Esophagus muscularis mucosa (tissue), 4 donors: Measurements from ENCODE around the gene GTF2I. TPM values are rescaled to one million over a fixed set of nuclear protein-coding genes. Genes with fewer than 3 reads are reported as not detected.
"Not testable (repeated sequence)": the region's sequence is repeated elsewhere in the genome, so short reads cannot be mapped to it uniquely, and the experiment has no call there.

ENCODE experiments used
- DNase-seq: peaks from one replicate; pipeline ENCODE4 v3.0.0-alpha.2; 2017; ENCODE audit errors: extremely low spot score
- H3K27ac ChIP-seq, 4 donors: fragments of 200-600 bp; sonication (generic); replicated peaks in 1 of 4; 1 replicate in 3 of 4; 2 replicates in 1 of 4; pipeline ENCODE4 v1.5.1; 2016 to 2019; ENCODE audit warnings: mild to moderate bottlenecking in 1 of 4
- H3K27me3 ChIP-seq, 4 donors: fragments of 200-600 bp; sonication (generic); one replicate each; pipeline versions ENCODE4 v1.5.1 to v1.6.0; 2016 to 2019
- H3K36me3 ChIP-seq, 4 donors: fragments of 200-600 bp; sonication (generic); one replicate each; pipeline ENCODE4 v1.5.1; 2016 to 2019
- H3K4me1 ChIP-seq, 4 donors: fragments of 200-600 bp; sonication (generic); one replicate each; pipeline ENCODE4 v1.5.1; 2016 to 2019
- H3K4me3 ChIP-seq, 4 donors: fragments of 200-600 bp; sonication (generic); 1 replicate in 2 of 4; 2 replicates in 2 of 4; pipeline ENCODE4 v1.5.1; 2016 to 2019; ENCODE audit warnings: mild to moderate bottlenecking in 4 of 4, moderate library complexity in 1 of 4
- H3K9me3 ChIP-seq, 4 donors: fragments of 200-600 bp; sonication (generic); 1 replicate in 3 of 4; 2 replicates in 1 of 4; pipeline ENCODE4 v1.5.1; 2016 to 2019
- WGBS: methylation state at CpG from one replicate; pipeline ENCODE4 v1.1.5; 2018; 5-methylcytosine and 5-hydroxymethylcytosine counted together
- intact Hi-C: fragments of 100-400 bp; cut with DNase I; formaldehyde crosslinking; loops from one replicate; pipeline ENCODE4 v1.15.1; 2023
- total RNA-seq, 4 donors: library from RNA; depleted of rRNA; stranded (reverse); fragments of >200 nt; gene quantifications; one replicate each; pipeline versions ENCODE4 v1.1.0 to v1.2.1, GENCODE V29; 2016

GTF2I gene
- total RNA-seq, 4 donors from 2014 or later: 101 to 169 (median 136) TPM

- H3K27me3 ChIP-seq, intact Hi-C loops, H3K4me3 ChIP-seq, DNase-seq, H3K4me1 ChIP-seq, H3K9me3 ChIP-seq, H3K36me3 ChIP-seq: not testable (repeated sequence)
- peak overlapping the region in 1 of 4 donors; percentile 44 for H3K27ac ChIP-seq
- WGBS: no CpG with 5 or more reads among the region's 3 CpGs
Measured at GRCh38 chr7:74758982-74759381, 101.5 kb downstream of the GTF2I start.

GRCh38 chr7:74765205-74765918 is 107.8 kb downstream of the GTF2I start:
- H3K9me3 ChIP-seq, H3K27ac ChIP-seq, intact Hi-C loops, H3K36me3 ChIP-seq, DNase-seq, H3K4me1 ChIP-seq, H3K27me3 ChIP-seq, H3K4me3 ChIP-seq: not testable (repeated sequence)
- WGBS: no CpG with 5 or more reads among the region's 17 CpGs

GRCh38 chr7:74766509-74766908 is 109.0 kb downstream of the GTF2I start:
- no CpG with 5 or more reads among the region's 7 CpGs for WGBS
- H3K36me3 ChIP-seq, H3K4me3 ChIP-seq, H3K27me3 ChIP-seq, H3K9me3 ChIP-seq, H3K27ac ChIP-seq, DNase-seq, H3K4me1 ChIP-seq, intact Hi-C loops: not testable (repeated sequence)

- no CpG with 5 or more reads among the region's 10 CpGs for WGBS
- DNase-seq, intact Hi-C loops, H3K27me3 ChIP-seq, H3K27ac ChIP-seq, H3K36me3 ChIP-seq, H3K4me3 ChIP-seq, H3K4me1 ChIP-seq, H3K9me3 ChIP-seq: not testable (repeated sequence)
Measured at GRCh38 chr7:74766991-74767390, 109.5 kb downstream of the GTF2I start.

GRCh38 chr7:74770062-74770461 is 112.5 kb downstream of the GTF2I start:
- H3K9me3 ChIP-seq, DNase-seq, intact Hi-C loops, H3K4me3 ChIP-seq, H3K4me1 ChIP-seq, H3K27ac ChIP-seq, H3K36me3 ChIP-seq, H3K27me3 ChIP-seq: not testable (repeated sequence)
- no CpG with 5 or more reads among the region's 7 CpGs for WGBS

- 100% methylated on average over 2 of the region's 6 CpGs for WGBS
- H3K4me1 ChIP-seq, H3K4me3 ChIP-seq, DNase-seq, H3K27me3 ChIP-seq, H3K9me3 ChIP-seq, H3K27ac ChIP-seq, H3K36me3 ChIP-seq, intact Hi-C loops: not testable (repeated sequence)
Measured at GRCh38 chr7:74772093-74772492, 114.6 kb downstream of the GTF2I start.

GRCh38 chr7:74773760-74774750 is 116.5 kb downstream of the GTF2I start, which contains the start of gene NCF1:
Gene NCF1 (plus strand): TSS chr7:74774011. CDS start chr7:74774032, 21 bp downstream.
- H3K27me3 ChIP-seq, DNase-seq, H3K4me1 ChIP-seq, H3K9me3 ChIP-seq, H3K36me3 ChIP-seq, H3K27ac ChIP-seq, intact Hi-C loops, H3K4me3 ChIP-seq: not testable (repeated sequence)
- WGBS: no CpG with 5 or more reads among the region's 21 CpGs

- H3K27me3 ChIP-seq, H3K27ac ChIP-seq, H3K4me1 ChIP-seq, H3K4me3 ChIP-seq, H3K36me3 ChIP-seq, DNase-seq, H3K9me3 ChIP-seq, intact Hi-C loops: not testable (repeated sequence)
- WGBS: no CpG with 5 or more reads among the region's 6 CpGs
Measured at GRCh38 chr7:74775111-74775510, 117.6 kb downstream of the GTF2I start.

GRCh38 chr7:74779053-74779452 is 121.5 kb downstream of the GTF2I start:
- H3K27me3 ChIP-seq, H3K4me1 ChIP-seq, intact Hi-C loops, H3K9me3 ChIP-seq, H3K4me3 ChIP-seq, H3K36me3 ChIP-seq, H3K27ac ChIP-seq, DNase-seq: not testable (repeated sequence)
- WGBS: no CpG with 5 or more reads among the region's 17 CpGs

GRCh38 chr7:74781746-74782145 is 124.2 kb downstream of the GTF2I start:
- intact Hi-C loops, H3K27me3 ChIP-seq, DNase-seq, H3K4me1 ChIP-seq, H3K9me3 ChIP-seq, H3K4me3 ChIP-seq, H3K27ac ChIP-seq, H3K36me3 ChIP-seq: not testable (repeated sequence)
- no CpG with 5 or more reads among the region's 6 CpGs for WGBS

GRCh38 chr7:74783595-74783994 is 126.1 kb downstream of the GTF2I start:
- H3K27me3 ChIP-seq, DNase-seq, H3K27ac ChIP-seq, intact Hi-C loops, H3K9me3 ChIP-seq, H3K4me1 ChIP-seq, H3K36me3 ChIP-seq, H3K4me3 ChIP-seq: not testable (repeated sequence)
- WGBS: 100% methylated on average over 1 of the region's 5 CpGs
